ENCODE measurements around the gene GRK5.

- TF ChIP-seq CTCF (conservative IDR thresholded peaks at IDR 0.05; ENCODE audit: low read depth, low read length) (no peak), EZH2 (IDR thresholded peaks at IDR 0.05; ENCODE audit: low read length, unreplicated experiment) (no peak)
Observed at GRCh38 chr10:119425102-119425880, 217.9 kb downstream of the GRK5 start.
